GM23248 (cell line): ENCODE data around the gene SEMA4D.

Experiments used
- EZH2 ChIP-seq: fragments of 200-600 bp; sonication (generic); IDR thresholded peaks from 2 replicates; pipeline ENCODE4 v1.6.1; 2018; ENCODE audit warnings: antibody characterized with exemption, mild to moderate bottlenecking; ENCODE audit not compliant: insufficient read depth, poor library complexity, severe bottlenecking
- EZH2phosphoT487 ChIP-seq: fragments of 200-600 bp; sonication (generic); IDR thresholded peaks from 2 replicates; pipeline ENCODE4 v1.6.1; 2018; ENCODE audit warnings: antibody characterized with exemption, moderate library complexity, mild to moderate bottlenecking, low read depth; ENCODE audit not compliant: insufficient read depth

- no peak for TF ChIP-seq EZH2phosphoT487
- TF ChIP-seq EZH2, result no peak
These were observed 135.1 kb downstream of the SEMA4D start for GRCh38 chr9:89362647-89363310.
